HG03460 (cell line): ENCODE measurements around the gene LINC01488.

Source experiments
- ATAC-seq: cut with Tn5 transposase; IDR thresholded peaks from one replicate; pipeline ENCODE4 v1.9.1; 2021; ENCODE audit not compliant: unreplicated experiment

LINC01488 gene

DNA sequence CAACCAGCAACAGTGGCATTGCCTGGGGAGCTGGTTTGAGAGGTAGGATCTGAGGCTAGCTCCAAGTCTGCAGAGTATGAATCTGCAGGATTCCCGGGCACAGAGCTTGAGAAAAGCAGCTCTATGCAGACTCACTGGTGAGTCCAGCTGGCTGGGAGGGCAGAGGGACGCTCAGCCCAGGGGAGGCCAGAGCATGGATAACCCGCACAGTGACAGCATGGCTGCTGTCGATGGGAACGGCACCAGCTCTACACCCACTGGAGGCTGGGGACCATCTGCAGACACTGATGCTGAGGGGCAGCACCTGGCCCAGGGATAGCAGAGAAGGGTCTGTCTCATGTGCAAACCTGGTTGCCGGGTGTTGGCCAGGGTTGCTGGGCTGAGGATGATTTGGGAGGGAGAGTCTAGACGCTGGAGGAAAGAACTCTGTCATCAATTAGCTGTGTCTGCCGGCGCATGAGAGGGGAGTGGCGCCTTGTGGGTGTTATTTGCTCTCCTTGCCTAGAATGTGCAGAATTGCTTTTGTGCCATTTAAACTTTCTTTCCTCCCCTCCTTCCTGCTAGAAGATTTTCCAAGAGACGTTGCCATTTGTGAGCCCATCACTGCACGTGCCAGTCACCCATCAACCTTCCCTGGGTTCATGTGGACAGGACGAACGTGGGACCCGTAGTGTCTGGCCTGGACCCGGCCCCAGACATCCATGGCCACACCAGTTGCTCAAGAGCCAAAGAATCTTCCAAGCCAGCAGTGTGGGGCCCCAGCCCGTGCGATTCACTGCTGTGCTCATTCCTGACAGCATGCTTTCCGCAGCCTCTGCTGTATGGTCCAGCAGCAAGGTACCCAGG is 19.1 kb upstream of the LINC01488 start:
- ATAC-seq: no peak

DNA sequence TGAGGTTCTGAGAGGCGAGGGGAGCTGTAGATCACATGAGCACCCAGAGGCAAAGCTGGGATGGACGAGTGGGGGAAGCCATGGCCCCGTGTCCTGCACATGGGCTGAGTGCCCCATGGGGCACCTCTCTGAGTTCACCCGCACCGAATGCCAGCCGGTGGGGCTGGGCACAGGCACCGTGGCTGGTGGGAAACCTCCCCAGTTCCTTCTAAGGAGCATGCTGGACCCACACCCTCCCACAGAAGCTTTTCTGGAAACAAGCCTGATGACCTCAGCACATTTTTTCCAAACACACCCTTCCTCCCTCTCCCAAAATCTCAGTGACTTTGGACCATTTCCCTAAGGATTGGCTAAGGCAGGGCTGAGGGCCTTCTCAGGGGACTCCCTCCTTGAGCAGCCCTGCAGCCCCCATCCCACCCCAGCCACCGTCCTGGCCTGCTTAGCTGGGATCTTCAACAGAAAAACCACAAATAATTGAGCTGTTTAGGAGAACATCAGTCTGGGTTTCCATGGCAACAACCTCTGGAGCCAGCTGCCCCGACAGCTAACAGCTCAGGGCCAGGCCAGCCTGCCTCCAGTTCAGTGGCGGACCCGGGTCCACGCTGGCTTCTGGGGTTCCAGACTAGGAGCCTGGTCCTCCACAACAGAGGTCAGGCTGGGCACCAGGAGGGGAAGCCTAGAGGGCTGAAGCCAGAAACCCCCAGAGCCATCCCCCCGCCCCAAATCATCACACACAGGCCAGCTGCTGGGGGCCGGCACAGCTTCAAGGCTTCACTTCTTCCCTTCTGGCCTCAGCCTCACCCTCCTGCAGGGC is 18.1 kb upstream of the LINC01488 start:
- no peak for ATAC-seq

DNA sequence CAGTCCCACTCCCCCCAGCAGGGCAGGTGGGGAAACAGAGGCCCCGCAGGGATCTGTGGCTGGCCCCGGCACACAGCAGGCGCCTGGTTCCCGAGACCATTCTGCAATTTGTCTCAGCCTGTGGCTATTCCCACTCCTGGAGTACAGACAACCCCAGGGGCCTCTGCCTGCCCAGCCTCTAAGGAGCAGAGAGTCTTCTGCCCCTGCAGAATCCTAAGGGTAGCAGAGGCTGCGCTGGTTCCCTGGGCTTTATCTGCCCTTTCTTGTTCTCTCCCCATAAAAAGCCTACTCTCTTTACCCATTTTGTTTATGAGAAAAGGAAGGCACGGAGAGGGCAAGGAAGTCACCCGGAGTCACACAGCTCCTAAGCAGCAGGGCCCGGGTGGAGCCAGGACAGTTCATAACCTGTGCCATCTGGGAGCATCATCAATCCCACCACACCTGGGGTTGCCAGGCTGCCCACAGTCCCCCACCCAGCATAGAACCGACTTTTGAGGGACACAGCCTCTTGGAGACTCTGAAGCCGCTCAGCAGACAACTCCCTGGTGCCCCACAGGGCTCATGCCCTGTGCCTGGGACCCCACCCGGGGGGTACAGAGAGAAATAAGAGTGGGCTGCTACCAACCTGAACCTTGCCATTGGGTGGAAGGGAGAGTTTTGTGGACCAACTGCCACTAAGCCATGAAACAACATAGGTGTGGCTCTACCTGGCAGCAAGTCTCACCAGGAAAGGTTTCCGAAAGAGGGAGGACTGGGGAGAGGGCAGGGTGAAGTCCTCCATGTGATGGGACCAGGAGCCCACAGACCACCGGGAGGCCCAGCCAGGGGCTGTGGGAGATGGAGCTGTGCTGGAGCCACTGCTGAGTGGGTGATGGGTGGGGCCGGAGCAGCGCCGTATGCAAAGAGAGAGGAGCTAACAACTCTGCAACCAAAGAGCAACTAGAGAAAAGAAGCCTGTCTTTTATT is 17.2 kb upstream of the LINC01488 start:
- no peak for ATAC-seq

DNA sequence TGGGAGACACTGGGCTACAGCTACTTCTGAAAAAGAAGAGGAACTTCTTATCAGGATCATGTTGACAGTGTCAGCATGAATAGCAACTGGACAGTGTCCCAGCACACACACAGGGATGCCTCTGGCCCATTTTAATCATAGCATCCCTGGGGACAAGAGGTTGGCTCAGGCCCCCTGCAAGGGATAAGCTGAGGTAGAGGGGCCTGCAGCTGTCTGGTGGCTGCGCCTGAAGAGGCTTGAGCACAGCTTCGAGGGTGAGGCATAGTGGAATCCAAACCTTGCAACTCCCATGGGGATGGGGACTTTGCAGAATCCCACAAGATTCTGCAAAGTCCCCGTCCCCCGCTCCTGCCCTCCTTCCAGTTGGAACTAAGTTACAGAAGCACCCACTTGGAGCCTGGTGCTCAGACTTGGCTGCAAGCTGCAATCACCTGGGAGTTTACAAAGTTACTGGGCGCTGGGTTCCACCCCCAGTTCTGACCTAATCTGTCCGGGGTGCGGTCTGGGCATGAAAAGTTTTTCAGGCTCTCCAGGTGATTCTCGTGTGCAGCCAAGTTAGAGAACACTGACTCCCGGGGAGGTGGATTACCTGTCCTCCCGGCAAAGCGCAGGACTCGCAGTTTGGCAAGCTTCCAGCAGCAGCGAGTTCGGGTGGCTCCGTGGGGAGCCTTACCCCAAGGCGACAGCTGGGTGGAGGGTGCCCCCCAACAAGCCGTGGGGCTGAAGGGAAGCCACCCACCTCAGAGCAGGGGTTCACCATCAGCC is 16.0 kb upstream of the LINC01488 start:
- ATAC-seq: no peak

DNA sequence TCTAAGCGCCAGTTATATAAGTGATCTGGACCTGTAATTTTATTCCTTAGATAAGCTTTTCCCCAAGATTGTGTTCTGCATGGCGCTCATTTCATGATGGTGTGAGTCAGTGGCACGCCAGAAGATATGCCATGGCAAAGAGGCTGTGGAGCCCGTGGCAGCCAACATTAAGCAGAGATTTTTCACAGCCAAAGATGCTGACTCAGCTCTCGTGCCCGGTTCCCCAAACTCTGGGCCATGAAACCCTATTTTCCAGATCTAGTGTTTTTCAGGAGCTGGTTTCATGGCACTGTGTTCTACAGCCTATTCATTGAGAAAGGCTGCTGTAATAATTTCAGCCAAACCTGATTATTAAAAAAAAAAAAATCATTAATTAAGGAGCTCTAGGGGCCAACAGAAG is 15.4 kb upstream of the LINC01488 start:
- no peak for ATAC-seq

DNA sequence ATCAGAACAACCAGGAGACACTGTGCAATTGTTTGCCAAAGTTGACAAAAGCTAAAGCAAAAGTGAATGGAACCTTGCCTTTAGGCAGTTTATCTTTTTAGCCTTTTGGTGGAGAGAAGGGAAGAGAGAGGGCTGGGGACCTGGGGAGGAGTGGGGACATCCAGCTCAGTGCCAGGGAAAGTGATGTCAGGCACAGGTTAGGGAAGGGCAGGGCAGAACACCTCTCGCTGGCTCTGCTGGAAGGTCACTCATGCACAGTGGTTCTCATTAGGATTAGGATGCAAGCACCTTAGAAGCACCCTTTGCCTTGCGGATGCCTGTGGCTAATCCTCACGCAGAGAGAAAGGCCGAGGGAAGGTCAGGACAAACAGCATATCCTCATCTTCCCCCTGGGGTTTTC is 14.3 kb upstream of the LINC01488 start:
- no peak for ATAC-seq

DNA sequence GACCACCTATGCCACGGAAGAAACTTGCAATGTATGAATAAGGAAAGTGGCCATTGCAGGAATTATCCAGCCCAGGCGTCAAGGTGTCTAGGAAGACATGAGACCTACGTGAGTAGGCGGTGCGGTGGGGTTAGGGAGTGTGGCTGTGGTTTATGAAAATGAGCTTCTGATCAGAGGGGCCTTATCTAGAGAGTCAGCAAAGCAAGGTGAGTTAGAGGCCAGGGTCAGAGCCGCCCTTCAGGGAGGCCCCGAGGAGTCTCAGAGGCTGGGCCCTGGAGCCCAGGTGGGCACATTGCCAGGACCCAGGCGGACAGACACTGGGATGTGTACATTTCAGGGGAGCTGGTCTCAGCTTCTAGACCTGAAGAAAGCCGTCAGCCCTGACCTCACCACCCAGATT is 13.8 kb upstream of the LINC01488 start:
- no peak for ATAC-seq

DNA sequence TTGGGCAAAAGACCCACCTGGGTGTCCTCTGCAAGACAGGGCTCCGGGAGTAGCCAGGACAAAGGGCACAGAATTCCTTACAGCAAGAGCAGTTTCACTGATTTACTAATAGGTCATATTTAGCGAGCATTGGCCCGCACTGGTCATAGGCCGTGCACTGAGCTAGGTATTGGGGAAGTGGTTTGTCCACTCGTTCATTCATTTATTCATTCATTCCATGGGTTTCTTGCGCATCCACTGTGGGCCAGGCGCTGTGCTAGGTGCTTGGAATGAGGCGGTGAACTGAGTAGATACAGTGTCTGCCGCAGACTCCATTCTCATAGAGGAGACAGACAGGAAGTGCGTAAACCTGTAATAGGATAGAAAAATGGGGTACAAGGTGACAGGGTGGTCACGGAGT is 13.2 kb upstream of the LINC01488 start:
- no peak for ATAC-seq

DNA sequence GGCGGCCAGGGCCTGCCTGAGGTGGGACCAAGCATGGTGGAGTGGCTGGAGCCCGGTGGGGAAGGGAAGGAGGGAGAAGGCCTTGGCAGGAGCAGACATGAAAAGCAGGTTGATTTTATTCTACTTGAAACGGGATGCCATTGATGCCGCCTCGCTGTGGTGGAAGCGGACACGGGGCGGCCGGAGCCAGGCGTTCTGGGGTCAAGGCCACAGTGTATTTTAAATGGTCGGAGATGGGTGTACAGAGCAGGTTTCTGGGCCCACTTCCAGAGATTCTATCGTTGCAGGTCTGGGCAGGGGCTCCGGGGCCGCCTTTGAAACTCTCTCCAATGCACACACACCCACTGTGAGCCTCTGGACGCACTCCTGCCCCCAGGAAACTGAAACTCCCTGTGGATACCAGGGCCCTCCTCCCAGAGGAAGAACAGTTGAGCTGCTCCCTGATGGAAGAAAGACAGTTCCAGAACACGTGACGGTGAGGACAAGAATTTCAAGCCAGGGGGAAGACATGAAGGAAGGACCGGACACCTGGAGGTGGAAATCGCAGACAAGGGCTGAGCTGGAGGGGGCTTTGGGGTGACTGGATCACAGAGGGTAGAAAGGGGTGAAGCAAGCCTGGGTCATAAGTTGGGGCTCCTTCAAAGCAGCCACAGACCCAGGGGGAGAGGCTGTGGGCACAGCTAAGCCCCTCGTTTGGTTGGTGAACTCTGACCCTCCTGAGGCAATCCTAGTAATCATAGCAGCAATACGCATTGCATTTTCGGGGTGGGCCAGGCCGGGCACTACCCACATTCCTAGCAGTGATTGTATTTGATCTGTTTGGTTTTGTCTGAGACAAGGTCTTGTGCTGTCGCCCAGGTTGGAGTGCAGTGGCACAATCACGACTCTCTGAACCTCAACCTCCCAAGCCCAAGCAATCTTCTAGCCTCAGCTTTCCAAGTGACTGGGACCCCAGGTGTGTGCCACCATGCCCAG is 12.3 kb upstream of the LINC01488 start:
- no peak for ATAC-seq

DNA sequence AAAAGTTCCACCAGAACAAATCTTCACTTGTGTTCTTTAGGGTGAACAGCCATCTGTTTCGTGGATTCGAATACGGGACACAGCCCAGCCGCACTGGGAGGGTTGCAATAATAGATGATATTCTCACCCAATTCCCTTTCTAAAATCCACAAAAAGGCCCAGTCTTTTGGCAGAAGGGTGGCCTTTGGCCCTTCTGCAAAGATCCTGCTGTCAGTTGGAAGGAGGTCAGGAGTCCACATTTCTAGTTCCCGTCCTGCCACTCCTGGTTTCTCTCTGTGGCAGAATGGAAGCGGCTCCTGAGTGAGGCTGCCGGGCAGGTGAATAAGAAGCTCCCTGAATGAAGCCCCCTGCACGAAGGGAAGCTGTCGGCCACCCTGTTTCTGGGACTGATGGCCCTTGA is 11.2 kb upstream of the LINC01488 start:
- no peak for ATAC-seq

DNA sequence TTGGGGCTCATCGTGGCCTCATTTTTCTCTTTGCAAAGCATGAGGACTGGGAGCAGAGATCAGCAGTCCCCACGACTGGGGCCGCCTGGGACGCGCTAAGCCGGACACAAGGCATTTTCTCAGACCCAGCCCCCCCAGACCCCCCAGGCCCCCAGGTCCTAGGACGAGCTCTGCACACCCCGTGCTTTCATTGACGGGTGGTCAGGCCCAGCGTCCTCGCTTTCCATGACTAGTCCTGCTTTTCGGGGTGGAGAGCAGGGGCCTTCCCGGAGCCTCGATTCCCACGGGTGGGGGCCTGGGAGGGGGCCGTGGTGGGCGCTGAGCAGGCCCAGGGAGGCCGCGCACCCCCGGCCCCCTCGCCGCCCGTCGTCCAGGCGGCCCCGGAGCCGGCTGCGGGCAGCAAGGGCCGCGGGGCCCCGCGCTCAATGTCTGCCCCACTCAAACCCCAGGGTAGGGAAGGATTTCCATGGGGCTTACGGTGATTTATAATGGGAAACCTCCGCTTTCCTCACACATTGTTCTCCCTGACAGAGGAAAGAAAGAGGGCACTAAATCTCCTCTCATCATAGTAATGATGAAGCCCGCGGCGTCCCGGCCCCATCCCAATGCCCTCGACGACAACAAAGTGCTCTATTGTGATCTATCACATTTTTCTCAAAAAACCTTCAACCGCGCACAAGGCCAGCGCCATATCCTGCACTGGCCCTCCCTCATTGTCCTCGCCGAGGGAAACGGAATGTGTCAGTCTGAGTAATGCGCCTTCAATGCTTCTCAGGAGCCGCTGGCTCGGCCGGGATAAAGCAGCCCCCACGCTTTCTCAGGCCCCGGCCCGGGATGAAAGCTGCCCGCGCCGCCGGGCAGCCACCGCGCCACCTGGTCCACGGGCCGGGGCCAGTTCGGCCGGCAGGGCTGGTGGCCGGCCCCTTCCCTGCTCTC is 10.4 kb upstream of the LINC01488 start:
- ATAC-seq: no peak

DNA sequence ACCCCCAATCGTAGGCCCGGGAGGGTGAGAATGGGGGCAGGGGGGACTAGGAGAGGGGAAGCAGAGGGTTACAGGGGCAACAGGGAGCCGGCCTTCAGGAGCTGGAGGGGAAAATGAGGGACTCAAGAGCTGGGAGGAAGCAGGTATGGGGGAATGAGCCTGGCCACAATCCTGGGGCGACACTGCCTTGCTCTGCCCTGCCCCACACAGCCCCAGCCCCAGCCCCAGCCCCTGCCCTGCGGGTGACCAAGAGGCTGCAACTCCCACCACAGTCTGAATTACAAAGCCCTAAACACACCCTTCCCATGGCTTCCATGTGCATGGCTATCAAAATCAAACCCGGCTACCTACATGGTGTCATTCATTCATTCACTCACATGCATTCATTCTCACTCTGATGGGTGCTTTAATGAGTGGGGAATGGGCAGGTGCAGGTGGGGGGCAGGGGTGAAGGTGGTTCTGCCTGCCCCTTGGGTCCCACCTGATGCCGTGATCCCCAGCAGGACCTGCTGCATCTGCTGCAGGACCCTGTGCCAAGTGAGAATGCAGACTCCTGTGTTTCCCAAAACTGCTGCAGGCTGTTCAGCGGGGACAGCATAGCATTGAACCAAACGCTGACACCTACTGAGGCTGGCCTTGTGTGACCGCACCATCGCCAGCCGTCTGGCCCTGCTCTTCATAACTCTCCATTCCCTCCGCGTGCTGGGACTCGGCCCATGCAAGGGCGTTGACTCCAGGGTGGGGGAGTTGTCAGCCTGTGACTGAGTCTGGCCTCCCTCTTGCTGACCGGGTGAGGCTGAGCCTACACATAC is 9.5 kb upstream of the LINC01488 start:
- no peak for ATAC-seq

DNA sequence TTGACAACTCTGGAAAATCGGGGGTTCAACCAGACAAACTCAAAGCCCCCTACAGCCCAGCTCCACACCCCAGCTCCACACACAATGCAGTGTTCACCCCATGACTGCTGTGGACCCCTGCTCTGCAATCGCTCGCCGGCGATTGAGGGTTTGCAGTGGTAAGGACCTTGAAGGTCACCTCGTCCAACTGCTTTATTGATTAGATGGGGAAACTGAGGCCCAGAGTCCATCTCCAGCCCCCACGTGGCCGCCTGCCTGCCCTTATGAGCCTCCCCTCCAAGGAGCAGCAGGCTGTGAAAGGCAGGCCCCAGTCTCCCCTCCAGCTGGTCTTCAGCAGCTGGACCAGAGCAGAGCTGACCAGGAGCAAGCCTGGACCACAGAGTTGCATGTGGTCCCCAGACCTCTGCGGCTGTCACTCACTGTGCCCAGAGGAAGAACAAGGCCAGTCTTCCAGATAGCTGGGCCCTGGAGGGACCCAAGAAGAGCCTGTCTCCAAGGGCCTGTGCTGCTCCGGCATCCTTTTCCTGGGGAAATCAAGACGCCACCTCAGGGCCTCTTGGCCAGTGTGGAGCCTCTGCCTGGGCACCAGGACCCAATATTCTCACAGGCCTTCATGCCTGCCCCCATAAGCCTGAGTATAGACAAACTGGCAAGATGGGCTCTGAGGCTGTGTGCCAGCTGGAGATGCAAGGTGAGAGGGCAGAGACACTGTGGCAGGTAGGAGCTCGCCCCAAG is 8.8 kb upstream of the LINC01488 start:
- ATAC-seq: no peak

DNA sequence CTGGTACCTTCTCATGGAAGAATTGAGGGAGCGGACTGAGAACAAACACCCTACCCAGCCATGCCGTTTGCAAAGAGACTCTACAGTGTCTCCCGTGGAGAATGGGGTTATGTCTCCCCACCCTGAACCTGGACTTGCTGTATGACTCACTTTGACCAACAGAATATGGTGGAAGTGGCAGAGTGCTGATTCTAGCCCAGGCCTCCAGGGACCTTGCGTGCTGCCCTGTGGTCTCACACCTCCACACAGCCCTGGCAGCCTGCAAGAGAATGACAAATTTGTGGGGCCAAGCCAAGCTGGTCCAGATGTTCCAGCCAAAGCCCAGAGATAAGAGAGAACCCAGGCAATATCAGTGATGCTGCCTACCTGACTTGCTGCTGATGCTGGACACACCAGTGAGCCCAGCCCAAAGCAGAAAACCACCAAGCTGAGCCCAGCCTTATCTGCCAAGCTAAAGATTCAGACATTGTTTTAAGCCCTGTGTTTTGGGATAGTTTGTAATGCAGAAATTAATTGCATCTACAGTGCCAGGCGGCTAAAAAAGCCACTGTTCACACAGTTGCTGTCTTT is 8.1 kb upstream of the LINC01488 start:
- no peak for ATAC-seq

DNA sequence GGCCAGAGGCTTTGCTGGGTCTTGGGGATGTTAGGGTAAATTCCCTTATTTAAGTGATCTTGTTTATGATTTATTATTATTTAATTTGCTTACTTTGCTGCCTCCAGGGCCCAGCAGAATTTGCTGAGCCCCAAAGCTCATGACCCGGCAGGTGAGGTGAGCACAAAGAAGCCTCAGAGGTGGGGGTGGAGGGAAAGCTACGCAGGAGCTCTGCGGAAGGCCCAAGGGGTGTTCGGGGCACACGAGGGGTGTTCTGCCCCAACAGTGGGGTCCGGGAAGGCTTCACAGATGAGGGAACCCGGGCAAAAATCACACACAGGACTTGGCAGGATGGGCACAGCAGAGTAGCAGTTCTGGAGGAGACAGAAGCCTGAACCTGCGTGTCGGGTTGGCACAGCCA is 6.7 kb upstream of the LINC01488 start:
- no peak for ATAC-seq

DNA sequence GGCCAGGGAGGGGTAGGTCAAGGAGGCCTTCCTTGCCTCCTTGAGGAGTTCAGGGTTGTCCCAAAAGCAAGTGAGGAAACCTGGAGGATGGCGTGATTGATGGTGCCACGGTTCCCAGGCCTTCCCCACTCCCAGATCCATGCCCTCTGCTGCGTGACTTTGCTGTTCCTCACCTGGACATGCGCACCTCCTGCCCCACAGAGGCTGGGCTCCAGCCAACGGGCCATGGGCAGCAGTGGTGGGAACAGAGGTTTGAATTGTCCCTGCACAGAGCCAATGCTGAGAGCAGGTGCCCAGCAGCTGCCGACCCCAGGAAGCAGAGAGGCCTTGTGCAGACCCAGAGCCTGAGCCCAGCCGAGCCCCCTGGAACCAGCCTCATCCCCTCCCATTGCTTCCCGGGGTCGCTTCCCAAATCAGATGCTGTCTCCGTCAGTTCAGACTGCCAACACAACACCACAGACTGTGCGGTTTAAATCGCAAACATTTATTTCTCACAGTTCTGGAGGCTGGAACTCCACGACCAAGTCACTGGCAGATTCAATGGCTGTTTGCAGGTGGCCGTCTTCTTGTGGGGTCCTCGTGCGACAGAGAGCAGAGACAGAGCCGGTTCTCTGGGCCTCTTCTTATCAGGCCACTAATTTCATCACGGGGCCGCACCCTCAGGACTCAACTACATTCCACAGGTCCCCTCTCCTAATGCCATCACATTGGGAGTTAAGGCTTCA is 6.2 kb upstream of the LINC01488 start:
- no peak for ATAC-seq
